GM19193 (cell line): Measurements from ENCODE around the gene FAM114A1.

Experiments used
- POLR2A ChIP-seq: IDR thresholded peaks from 4 replicates; pipeline ENCODE4 v1.6.1; 2011; ENCODE audit not compliant: insufficient read depth, insufficient read length; ENCODE audit errors: extremely low read depth

Gene FAM114A1

GRCh38 chr4:38914854-38915253, 47.2 kb downstream of the FAM114A1 start:
- TF ChIP-seq POLR2A, result no peak

DNA sequence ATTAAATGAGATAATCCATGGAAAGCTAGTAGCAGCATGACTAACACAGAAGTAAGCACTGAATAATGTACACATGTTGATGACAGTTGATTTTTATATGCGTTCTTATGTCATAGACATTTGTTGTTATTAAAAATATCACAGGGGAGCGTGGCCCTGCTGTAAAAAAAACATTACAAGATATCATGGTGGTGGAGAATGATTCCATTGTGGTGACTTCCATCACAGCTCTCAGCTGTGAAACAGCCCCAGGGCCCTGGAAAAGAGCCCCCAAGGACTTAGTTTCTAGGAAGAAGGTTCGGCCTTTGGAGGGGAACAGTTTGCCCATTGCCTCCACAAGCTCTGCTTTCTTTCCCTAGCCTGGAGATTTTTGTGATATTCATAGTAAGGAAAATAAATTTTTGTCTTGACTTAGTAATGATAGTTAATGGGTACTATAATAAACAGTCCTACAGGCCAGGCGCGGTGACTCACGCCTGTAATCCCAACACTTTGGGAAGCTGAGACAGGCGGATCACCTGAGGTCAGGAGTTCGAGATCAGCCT, 49.9 kb downstream of the FAM114A1 start:
- no peak for TF ChIP-seq POLR2A

DNA sequence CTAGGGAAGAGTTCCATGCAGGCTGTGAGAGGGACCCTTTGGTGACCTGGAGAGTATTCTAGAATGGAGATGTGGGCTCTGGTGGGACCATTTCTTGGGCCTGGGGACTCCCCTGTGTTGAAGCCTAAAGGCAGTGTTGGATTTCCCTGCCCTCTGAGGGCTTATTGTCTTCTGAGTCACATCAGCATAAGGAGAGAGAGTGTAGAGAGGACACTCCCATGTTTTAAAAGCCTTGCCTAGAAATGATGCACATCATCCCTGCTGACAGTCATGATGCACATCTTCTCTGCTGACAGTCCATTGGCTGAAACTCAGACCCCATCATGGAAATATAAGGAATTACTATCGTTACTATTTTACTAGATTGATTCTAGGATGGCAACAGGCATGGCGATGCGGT, 51.9 kb downstream of the FAM114A1 start:
- no peak for TF ChIP-seq POLR2A

GRCh38 chr4:38920186-38920585, 52.6 kb downstream of the FAM114A1 start:
- TF ChIP-seq POLR2A, result no peak

DNA sequence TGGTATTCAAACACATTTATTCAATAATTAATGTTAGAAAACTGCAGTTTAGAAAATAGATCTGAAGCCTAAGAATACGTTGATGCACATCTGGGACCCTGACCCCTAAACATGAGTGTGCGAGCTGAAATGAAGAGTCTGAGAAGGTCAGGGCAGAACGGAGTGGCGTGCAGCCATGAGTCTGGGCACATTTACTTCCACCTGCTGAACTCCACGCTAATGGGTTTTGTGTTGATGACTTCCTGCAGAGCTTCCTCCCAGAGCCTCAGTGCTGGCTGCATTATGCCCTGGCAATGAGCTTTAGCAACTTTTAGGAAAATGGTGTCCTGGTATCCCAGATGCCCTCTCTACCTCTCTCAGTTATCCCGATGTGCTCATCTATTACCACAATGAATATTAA, 53.1 kb downstream of the FAM114A1 start:
- no peak for TF ChIP-seq POLR2A

DNA sequence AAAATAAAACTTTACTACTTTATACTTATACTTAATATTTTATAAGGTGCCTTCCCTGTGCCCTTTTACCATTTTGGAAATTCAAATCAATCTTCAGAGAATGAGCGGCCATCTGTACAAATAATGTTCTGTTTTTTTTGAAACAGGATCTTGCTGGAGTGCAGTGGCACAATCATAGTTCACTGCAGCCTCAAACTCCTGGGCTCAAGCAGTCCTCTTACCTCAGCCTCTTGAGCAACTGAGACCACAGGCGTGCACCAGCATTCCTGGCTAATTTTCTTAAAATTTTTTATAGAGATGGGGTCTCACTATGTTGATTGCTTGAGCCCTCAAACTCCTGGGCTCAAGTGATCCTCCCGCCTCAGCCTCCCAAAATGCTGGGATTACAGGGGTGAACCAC, 53.5 kb downstream of the FAM114A1 start:
- no peak for TF ChIP-seq POLR2A

DNA sequence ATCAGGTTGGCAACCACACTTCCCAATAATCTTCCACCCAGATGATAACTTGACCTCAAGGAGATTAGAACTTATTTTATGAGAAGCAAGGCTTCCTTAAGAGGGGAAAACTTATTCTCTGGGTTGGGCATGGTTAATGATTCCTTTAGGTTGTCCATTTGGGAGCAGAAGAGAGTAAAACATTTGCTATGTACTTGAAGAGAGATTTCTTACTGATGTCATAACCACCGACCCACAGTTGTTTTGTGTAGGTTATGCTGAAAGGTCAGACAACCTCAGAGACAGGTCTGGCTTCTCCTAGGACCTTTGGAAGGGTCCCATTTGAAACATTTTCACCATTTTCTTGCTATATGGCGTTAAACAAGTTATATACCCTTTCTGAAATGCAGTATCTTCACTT, 56.1 kb downstream of the FAM114A1 start:
- TF ChIP-seq POLR2A, result no peak

DNA sequence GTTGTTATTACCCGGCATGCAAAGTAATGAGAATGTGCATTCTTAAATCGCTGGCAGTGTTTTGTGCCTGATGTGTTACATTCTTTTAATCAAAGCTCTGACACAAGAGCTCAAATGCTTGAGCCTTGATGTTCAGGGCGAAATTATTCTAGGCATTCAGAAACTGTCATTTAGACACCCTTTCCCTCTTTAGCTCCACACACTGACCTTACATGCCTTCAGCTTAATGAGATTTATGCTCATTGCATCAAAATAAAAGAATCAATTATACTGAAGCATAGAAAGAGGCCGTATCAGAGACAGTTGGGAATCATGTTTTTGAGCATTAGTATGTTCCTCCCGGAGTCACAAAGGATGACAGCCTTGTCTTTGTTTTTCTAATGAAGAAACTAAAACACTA, 56.7 kb downstream of the FAM114A1 start:
- TF ChIP-seq POLR2A, result no peak

DNA sequence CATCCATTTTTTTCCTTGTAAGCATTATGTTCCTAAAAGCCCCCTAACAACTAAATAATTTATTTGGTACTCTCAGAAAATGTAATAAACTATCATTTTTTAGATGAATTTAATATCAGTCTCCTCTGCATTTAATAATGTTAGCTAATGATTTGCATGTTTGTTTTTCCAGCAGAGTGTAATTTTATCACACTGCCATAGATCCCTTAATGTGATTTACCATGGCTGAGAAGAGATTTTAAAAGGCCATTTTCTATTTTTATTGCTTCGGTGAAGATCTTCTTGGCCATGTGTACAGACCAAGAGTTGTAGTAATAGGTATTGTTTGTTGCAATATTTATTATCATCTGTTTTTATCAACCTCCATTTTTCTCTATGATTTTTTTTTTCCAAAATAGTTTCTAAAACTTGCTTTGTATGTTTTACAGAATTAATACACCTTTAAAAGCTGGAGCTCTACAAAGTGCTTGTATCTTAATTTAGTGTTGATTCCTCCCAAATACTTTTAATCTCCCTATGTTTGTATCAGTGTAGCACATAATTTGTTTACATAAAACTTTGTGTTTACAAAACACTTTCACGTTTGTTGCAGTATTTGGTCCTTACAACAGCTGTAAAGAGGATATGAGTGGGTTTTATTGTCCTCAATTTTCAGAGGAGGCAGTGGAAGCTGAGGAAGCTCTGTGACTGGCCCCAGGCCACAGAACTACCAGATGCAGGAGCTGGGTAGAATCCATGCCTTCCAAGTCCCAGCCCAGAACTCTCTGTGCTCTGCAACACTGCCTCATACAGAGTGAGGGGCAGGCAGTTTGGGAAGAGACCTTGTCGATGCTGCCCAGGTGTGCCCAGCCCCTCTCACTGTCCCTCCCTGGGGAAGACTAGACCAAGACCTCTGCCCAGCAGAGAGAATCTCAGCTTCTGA, 58.1 kb downstream of the FAM114A1 start:
- TF ChIP-seq POLR2A, result no peak

DNA sequence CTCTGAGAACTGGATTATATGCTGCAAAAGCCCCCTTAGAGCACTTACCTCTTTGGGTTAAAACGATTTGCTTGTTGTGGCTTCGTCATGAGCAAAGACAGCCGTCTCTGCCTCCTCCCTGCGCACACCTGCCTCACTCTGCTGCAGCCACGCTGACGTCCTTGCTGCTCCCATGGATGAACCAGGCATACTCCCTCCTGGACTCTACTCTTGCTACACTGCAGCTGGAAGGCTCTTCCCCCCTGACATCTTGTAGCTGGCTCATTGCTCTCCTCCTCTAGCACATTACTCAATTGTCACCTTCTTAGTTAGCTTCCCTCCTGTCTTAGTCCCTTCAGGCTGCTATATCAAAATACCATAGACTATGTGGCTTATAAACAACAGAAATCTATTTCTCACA, 59.3 kb downstream of the FAM114A1 start:
- TF ChIP-seq POLR2A, result no peak

- TF ChIP-seq POLR2A, result no peak
These were observed 61.0 kb downstream of the FAM114A1 start for GRCh38 chr4:38928568-38928967.

DNA sequence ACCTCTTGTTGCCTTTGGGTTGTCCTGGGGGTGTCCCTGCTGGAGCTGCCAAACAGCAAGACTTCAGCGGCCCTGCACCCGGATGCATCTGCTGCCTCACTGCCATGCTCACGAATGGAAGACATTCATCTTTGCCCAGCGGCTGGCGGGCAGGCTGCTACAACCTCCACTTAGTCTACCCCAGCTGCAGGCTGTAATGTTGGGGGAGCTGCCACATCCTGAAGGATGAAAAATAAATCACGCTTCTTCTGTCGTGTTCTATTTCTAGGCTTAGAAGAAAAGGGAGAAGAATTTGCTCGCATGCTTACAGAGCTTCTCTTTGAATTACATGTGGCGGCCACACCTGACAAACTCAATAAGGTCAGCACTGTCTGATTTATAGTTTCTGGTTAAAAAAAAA, 61.4 kb downstream of the FAM114A1 start:
- TF ChIP-seq POLR2A, result no peak

GRCh38 chr4:38930204-38930603, 62.6 kb downstream of the FAM114A1 start:
- TF ChIP-seq POLR2A, result no peak

- TF ChIP-seq POLR2A, result no peak
These were observed 63.1 kb downstream of the FAM114A1 start for GRCh38 chr4:38930707-38931106.

- no peak for TF ChIP-seq POLR2A
These were observed 63.5 kb downstream of the FAM114A1 start for GRCh38 chr4:38931125-38931524.

GRCh38 chr4:38935391-38936073, 67.9 kb downstream of the FAM114A1 start:
- TF ChIP-seq POLR2A, result no peak
